Keratinocyte (primary cell): Measurements from ENCODE around the gene CALCOCO1. TPM values are rescaled to one million over a fixed set of nuclear protein-coding genes. Genes with fewer than 3 reads are reported as not detected.

Experiments used
- DNase-seq: peaks from one replicate; pipeline ENCODE4 v3.0.0-alpha.2; 2011; ENCODE audit warnings: low read depth, missing footprints, low spot score
- FAIRE-seq: peaks from 2 replicates; lab custom pipeline; 2011; peaks lifted over from hg19 to GRCh38; lab: Jason Lieb, UNC
- H2AFZ ChIP-seq: 2 replicates; pipeline ENCODE4 v1.6.0; 2012; ENCODE audit warnings: low read length, control low read depth, inconsistent platforms; ENCODE audit not compliant: control insufficient read depth
- H3K27ac ChIP-seq: 2 replicates; pipeline ENCODE4 v1.5.1; 2011; ENCODE audit warnings: low read length; ENCODE audit not compliant: control insufficient read depth, insufficient read depth
- H3K27me3 ChIP-seq: 3 replicates; pipeline ENCODE4 v1.6.0; 2011; ENCODE audit warnings: low read length; ENCODE audit not compliant: control insufficient read depth, insufficient read depth; ENCODE audit errors: extremely low read depth
- H3K36me3 ChIP-seq, 2 experiments: 2 replicates in 1 of 2; 3 replicates in 1 of 2; pipeline ENCODE4 v1.5.1; 2011; ENCODE audit warnings: low read length in 2 of 2, mild to moderate bottlenecking in 1 of 2; ENCODE audit not compliant: control insufficient read depth in 2 of 2, insufficient read depth in 2 of 2; ENCODE audit errors: extremely low read depth in 1 of 2
- H3K4me1 ChIP-seq: 3 replicates; pipeline ENCODE4 v1.5.1; 2011; ENCODE audit warnings: low read length; ENCODE audit not compliant: control insufficient read depth, insufficient read depth; ENCODE audit errors: extremely low read depth
- H3K4me2 ChIP-seq: 3 replicates; pipeline ENCODE4 v1.6.0; 2011; ENCODE audit warnings: low read depth, low read length; ENCODE audit not compliant: control insufficient read depth, insufficient read depth; ENCODE audit errors: extremely low read depth
- H3K4me3 ChIP-seq, 3 experiments: fragments of 200-600 bp in 1 of 3; sonication (generic) in 1 of 3; 2 replicates in 2 of 3; 3 replicates in 1 of 3; pipeline ENCODE4 v1.5.1; 2011 to 2016; ENCODE audit warnings: low read length in 3 of 3, mild to moderate bottlenecking in 3 of 3, control low read depth in 2 of 3, inconsistent platforms in 1 of 3, low read depth in 1 of 3, mixed read lengths in 1 of 3, mixed run types in 1 of 3, moderate library complexity in 1 of 3; ENCODE audit not compliant: control insufficient read depth in 2 of 3, insufficient read depth in 2 of 3; ENCODE audit errors: extremely low read depth in 1 of 3
- H3K79me2 ChIP-seq: 2 replicates; pipeline ENCODE4 v1.6.0; 2012; ENCODE audit warnings: low read length; ENCODE audit not compliant: control insufficient read depth, insufficient read depth
- H3K9ac ChIP-seq: 3 replicates; pipeline ENCODE4 v1.6.0; 2011; ENCODE audit warnings: low read length; ENCODE audit not compliant: control insufficient read depth, insufficient read depth; ENCODE audit errors: extremely low read depth
- H3K9me1 ChIP-seq: 3 replicates; pipeline ENCODE4 v1.6.0; 2011; ENCODE audit warnings: low read length; ENCODE audit not compliant: control insufficient read depth, insufficient read depth; ENCODE audit errors: extremely low read depth
- H3K9me3 ChIP-seq: 2 replicates; pipeline ENCODE4 v1.5.1; 2012; ENCODE audit warnings: low read depth, low read length; ENCODE audit not compliant: control insufficient read depth
- H4K20me1 ChIP-seq: 3 replicates; pipeline ENCODE4 v1.6.0; 2011; ENCODE audit warnings: low read length; ENCODE audit not compliant: control insufficient read depth, insufficient read depth; ENCODE audit errors: extremely low read depth
- EZH2 ChIP-seq: IDR thresholded peaks from one replicate; pipeline ENCODE4 v1.6.1; 2012; ENCODE audit warnings: inconsistent platforms, mild to moderate bottlenecking, low read length, moderate library complexity
- dilution Hi-C: fragments of 300-500 bp; cut with MboI; formaldehyde crosslinking; loops from one replicate; pipeline ENCODE4 v1.7.0; 2020; ENCODE audit warnings: low sequenced_read_pairs; ENCODE audit not compliant: extremely low pct_ligation_motif_present
- polyA plus RNA-seq, 5 experiments: library from polyadenylated mRNA; depleted of rRNA in 3 of 5; stranded (reverse) in 3 of 5; stranded (forward) in 1 of 5; unstranded in 1 of 5; fragments of >200 nt; gene quantifications; 1 replicate in 1 of 5; 2 replicates in 3 of 5; 3 replicates in 1 of 5; pipeline versions ENCODE4 v1.2.1 to v1.2.3, GENCODE V29; 2011 to 2012; ENCODE audit warnings: missing spikeins in 2 of 5, low read depth in 1 of 5, low replicate concordance in 1 of 5
- TF ChIP-seq, protein P1 (sequence below), 3 experiments: IDR thresholded peaks in 1 of 3; conservative IDR thresholded peaks in 1 of 3; optimal IDR thresholded peaks in 1 of 3; 2 replicates in 2 of 3; 3 replicates in 1 of 3; pipeline versions ENCODE3 to v1.5.1; 2011; ENCODE audit warnings: low read length in 3 of 3, mild to moderate bottlenecking in 3 of 3, moderate library complexity in 2 of 3, control low read depth in 1 of 3, inconsistent platforms in 1 of 3; ENCODE audit not compliant: insufficient read depth in 2 of 3; ENCODE audit errors: extremely low read depth in 1 of 3

Gene CALCOCO1
- polyA plus RNA-seq, 1 donor (not counting 4 experiments of a cell fraction or from before 2014, with no cell fraction given): 67.3 TPM

DNA sequence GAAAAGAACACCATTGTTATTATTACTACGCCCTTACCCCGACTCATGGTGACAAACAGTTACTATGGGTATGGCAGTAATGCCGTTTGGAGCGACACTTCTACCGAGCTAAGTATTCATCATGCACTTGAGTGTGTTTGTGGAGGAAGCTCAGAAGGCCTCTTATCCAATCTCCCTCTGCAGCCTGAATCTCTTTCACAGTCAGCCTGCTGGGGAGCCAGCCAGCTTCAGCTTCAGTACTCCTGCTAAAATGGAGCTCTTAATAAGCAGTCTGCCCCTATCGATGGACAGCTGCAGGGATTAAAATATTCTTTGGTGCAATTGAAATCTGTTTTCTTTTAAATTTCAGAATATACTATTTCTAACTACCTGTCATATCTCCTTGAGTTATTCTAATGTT is 26.7 kb downstream of the CALCOCO1 start:
- Histone ChIP-seq H3K27me3 (peaks cover 15% of the 10 kb centered on the region), H2AFZ (no peak overlapping the region), H3K4me3 (no peak overlapping the region), H3K27ac (no peak overlapping the region), H3K9ac (no peak overlapping the region), H3K9me3 (no peaks in the 10 kb centered on the region), H4K20me1 (no peaks in the 10 kb centered on the region), H3K9me1 (no peaks in the 10 kb centered on the region), H3K36me3 (no peaks in the 10 kb centered on the region), H3K4me1 (peaks cover 18% of the 10 kb centered on the region), H3K79me2 (no peaks in the 10 kb centered on the region), H3K4me2 (no peak overlapping the region)
- FAIRE-seq (no peak), DNase-seq (no peak)
- TF ChIP-seq, protein P1, sequence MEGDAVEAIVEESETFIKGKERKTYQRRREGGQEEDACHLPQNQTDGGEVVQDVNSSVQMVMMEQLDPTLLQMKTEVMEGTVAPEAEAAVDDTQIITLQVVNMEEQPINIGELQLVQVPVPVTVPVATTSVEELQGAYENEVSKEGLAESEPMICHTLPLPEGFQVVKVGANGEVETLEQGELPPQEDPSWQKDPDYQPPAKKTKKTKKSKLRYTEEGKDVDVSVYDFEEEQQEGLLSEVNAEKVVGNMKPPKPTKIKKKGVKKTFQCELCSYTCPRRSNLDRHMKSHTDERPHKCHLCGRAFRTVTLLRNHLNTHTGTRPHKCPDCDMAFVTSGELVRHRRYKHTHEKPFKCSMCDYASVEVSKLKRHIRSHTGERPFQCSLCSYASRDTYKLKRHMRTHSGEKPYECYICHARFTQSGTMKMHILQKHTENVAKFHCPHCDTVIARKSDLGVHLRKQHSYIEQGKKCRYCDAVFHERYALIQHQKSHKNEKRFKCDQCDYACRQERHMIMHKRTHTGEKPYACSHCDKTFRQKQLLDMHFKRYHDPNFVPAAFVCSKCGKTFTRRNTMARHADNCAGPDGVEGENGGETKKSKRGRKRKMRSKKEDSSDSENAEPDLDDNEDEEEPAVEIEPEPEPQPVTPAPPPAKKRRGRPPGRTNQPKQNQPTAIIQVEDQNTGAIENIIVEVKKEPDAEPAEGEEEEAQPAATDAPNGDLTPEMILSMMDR (optimal IDR thresholded peaks at IDR 0.05 in 1 of 3, IDR thresholded peaks at IDR 0.05 in 1 of 3, conservative IDR thresholded peaks at IDR 0.05 in 1 of 3; ENCODE audit: extremely low read depth in 1 of 3, insufficient read depth in 2 of 3, low read length in 3 of 3): no peak
- no peak for TF ChIP-seq EZH2
- dilution Hi-C loops: no loop called here

DNA sequence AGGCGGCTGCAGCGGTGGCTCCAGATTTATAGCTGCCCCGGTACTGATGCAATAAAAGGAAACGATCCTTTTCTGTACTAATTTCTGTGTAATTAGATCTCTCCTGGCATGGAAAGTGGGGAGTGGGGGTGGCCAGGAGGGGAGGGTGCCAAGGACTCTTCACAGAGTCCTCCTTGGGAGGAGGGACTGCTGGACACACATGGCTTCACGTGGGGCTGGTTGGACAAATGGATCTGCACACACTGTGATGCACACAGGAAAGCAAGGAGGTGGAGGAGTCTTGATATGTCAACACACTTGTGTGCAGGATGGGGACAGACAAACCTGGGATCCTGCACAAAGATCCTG is 27.6 kb downstream of the CALCOCO1 start:
- Histone ChIP-seq H3K4me3 (no peak overlapping the region), H3K27ac (no peak overlapping the region), H2AFZ (no peak overlapping the region), H4K20me1 (no peaks in the 10 kb centered on the region), H3K79me2 (no peaks in the 10 kb centered on the region), H3K4me2 (no peak overlapping the region), H3K9me3 (no peaks in the 10 kb centered on the region), H3K9me1 (no peaks in the 10 kb centered on the region), H3K27me3 (peaks cover 13% of the 10 kb centered on the region), H3K36me3 (no peaks in the 10 kb centered on the region), H3K4me1 (peaks cover 22% of the 10 kb centered on the region), H3K9ac (no peak overlapping the region)
- dilution Hi-C loops: no loop called here
- DNase-seq: no peak
- no peak for FAIRE-seq
- TF ChIP-seq EZH2: no peak
- TF ChIP-seq, protein P1 (optimal IDR thresholded peaks at IDR 0.05 in 1 of 3, IDR thresholded peaks at IDR 0.05 in 1 of 3, conservative IDR thresholded peaks at IDR 0.05 in 1 of 3; ENCODE audit: extremely low read depth in 1 of 3, insufficient read depth in 2 of 3, low read length in 3 of 3): no peak
